ENCODE measurements around the gene OR2T34.

DNA sequence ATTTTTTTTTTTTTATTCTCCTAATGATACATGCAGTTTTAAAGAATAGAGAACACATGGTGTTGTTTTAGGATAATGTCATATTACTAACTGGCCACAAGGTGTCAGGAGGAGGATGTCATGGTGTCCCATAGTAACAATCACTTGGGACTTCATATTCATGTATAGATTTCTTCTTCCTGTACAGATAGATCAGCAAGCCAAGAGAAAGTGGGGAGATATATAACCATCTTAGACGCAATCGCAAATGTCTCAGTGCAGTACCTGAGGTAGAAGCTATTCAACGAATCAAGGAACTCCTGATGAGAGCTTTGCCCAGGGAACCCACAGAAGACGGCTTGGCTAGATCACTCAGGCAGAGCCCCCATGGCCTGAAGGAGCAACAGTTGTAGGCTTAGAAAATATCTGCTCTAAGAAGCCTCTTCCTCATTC is 48.0 kb upstream of the OR2T34 start:
- TF ChIP-seq CTCF (IDR thresholded peaks at IDR 0.05): no peak
- TF ChIP-seq NR3C1 (CRISPR knock-in tag; conservative IDR thresholded peaks at IDR 0.05; ENCODE audit: low read depth): no peak

Measured in WTC11 (cell line).